ENCODE results near the gene SYNGAP1.
"Not testable (repeated sequence)": the region's sequence is repeated elsewhere in the genome, so short reads cannot be mapped to it uniquely, and the experiment has no call there.

Gene SYNGAP1

DNA sequence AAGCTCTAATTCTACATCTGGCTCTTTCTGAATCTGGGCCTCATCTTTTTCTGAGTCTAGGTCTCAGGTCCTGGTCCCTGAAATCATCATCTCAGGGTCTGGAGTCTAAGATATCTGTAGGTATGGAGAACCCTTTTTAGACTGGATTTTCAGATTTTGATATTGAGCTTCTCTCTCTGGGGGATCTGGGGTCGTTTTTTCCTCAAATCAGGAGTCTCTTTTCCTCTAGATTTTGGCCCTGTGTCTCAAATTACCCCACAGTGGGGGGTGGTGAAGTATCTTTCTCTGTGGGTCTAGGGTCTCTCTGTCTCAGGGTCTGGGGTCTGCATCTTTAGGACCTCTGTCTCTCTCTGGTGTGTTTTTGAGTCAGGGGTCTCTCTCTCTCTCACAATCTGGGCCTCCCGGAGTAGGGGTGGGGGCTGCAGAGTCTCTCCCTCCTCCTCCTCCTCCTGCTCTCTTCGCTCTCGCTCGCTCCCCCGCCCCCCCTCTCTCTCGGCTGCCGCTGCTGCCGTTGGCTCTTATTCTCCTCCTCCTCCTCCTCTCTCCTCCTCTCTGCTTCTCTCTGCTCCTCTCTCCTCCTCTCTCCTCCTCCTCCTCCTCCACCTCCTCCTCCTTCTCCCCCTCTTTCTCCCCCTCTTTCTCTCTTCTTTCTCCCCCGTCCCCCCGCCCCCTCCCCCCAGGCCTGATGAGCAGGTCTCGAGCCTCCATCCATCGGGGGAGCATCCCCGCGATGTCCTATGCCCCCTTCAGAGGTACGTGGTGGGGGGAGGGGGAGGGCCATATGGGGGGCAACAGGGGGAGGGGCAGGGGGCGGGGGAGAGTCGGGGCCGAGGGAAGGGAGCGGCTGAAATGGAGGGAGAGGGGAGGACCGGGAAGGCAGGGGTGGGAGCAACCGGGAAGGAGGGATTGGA, at the start of gene SYNGAP1:
SYNGAP1 (plus strand) TSS at position 486 of the 911 bp plus-strand sequence; CDS start at position 686, 200 bp downstream.
- H3K9ac ChIP-seq (ENCODE audit: low read depth, low read length) = peak within 1 kb of the TSS; percentile 89; the same call in 1 of the 2 replicates
- H3K36me3 ChIP-seq (ENCODE audit: insufficient read depth, low read depth, low read length) = peaks cover 45% of the 10 kb centered on the region
- no peaks in the 10 kb centered on the region for H3K9me3 ChIP-seq (ENCODE audit: insufficient read depth, low read depth, low read length)
- peak within 1 kb of the TSS; percentile 93 for H3K27ac ChIP-seq (ENCODE audit: low read length)
- H3K4me1 ChIP-seq (ENCODE audit: insufficient read depth, low read length) = peaks cover 25% of the 10 kb centered on the region
- H3K27me3 ChIP-seq (ENCODE audit: insufficient read depth, low read length) = no peaks in the 10 kb centered on the region
- H3K4me3 ChIP-seq (ENCODE audit: low read length) = peak within 1 kb of the TSS; percentile 91

- not testable (repeated sequence) for H3K27ac ChIP-seq (ENCODE audit: low read length)
- peaks cover 17% of the 10 kb centered on the region for H3K4me1 ChIP-seq (ENCODE audit: insufficient read depth, low read length)
These were observed 48.0 kb upstream of the SYNGAP1 start for GRCh38 chr6:33371901-33372300.

GRCh38 chr6:33372526-33373123, 47.2 kb upstream of the SYNGAP1 start:
- Histone ChIP-seq H3K4me3 (ENCODE audit: low read length) (no peak overlapping the region), H3K4me1 (ENCODE audit: insufficient read depth, low read length) (peaks cover 17% of the 10 kb centered on the region), H3K27ac (ENCODE audit: low read length) (no peak overlapping the region), H3K9ac (ENCODE audit: low read depth, low read length) (no peak overlapping the region), H3K27me3 (ENCODE audit: insufficient read depth, low read length) (no peaks in the 10 kb centered on the region), H3K9me3 (ENCODE audit: insufficient read depth, low read depth, low read length) (no peaks in the 10 kb centered on the region), H3K36me3 (ENCODE audit: insufficient read depth, low read depth, low read length) (no peaks in the 10 kb centered on the region)

More at GRCh38 chr6:33371901-33372300, 48.0 kb upstream of the SYNGAP1 start:
- not testable (repeated sequence) for H3K36me3 ChIP-seq (ENCODE audit: insufficient read depth, low read depth, low read length); H3K9me3 ChIP-seq (ENCODE audit: insufficient read depth, low read depth, low read length); H3K9ac ChIP-seq (ENCODE audit: low read depth, low read length); H3K27me3 ChIP-seq (ENCODE audit: insufficient read depth, low read length); H3K4me3 ChIP-seq (ENCODE audit: low read length)

DNA sequence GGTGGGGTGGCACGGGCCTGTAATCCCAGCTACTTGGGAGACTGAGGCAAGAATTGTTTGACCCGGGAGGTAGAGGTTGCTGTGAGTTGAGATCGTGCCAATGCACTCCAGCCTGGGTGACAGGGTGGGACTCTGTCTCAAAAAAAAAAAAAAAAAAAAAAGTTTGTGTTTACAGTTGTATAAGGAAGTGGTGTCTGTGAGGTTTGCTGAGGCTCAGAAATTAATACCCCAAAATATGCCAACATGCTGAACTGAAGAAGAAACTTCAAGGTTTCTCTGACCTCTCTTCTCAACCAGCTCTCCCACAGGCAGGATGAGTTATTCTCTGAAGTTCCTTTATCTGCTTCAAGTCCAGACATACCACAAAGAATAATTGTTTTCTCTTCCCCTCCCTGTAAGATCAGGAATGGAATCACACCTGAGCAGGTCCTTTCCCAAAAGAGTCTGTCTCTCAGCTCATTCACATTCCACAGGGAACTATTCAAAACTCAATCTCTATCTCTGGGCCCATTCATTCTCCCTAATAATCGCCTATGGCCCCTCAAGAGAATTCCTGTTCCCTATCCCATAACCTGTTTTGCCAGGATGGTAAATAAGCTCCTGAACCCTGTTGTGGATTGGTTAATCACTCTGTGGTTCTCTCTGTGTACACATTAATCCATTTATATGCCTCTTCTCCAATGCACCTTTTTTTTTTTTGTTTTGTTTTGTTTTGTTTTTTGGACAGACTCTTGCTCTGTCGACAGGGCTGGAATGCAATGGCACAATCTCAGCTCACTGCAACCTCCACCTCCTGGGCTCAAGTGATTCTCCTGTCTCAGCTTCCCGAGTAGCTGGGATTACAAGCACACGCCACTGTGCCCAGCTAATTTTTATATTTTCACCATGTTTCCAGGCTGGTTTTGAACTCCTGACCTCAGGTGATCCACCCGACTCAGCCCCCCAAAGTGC, 45.6 kb upstream of the SYNGAP1 start:
- H3K9ac ChIP-seq (ENCODE audit: low read depth, low read length) = no peak overlapping the region
- no peaks in the 10 kb centered on the region for H3K36me3 ChIP-seq (ENCODE audit: insufficient read depth, low read depth, low read length)
- H3K4me1 ChIP-seq (ENCODE audit: insufficient read depth, low read length) = peaks cover 17% of the 10 kb centered on the region
- H3K4me3 ChIP-seq (ENCODE audit: low read length) = no peak overlapping the region
- H3K27me3 ChIP-seq (ENCODE audit: insufficient read depth, low read length) = no peaks in the 10 kb centered on the region
- no peaks in the 10 kb centered on the region for H3K9me3 ChIP-seq (ENCODE audit: insufficient read depth, low read depth, low read length)
- no peak overlapping the region for H3K27ac ChIP-seq (ENCODE audit: low read length)

DNA sequence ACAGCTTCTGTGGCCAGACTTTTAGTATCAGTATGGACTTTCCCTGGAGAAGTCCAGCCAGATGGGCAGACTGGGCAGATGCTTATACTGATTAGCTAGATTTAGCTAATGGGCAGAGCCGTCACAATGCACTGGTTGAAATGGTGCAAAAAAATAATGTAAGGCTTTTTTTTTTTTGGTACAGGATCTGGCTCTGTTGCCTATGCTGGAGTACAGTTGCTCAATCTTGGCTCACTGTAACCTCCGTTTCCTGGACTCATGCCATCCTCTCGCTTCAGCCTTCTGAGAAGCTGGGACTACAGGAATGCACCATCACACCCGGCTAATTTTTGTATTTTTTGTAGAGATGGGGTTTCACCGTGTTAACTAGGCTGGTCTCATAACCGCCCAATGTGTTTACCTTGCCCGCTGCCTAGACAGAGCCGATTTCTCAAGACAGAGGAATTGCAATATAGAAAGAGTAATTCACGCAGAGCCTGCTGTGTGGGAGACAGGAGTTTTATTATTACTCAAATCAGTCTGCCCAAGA, 44.7 kb upstream of the SYNGAP1 start:
- H3K9ac ChIP-seq (ENCODE audit: low read depth, low read length) = no peak overlapping the region
- H3K27ac ChIP-seq (ENCODE audit: low read length) = no peak overlapping the region
- H3K4me3 ChIP-seq (ENCODE audit: low read length) = no peak overlapping the region
- H3K4me1 ChIP-seq (ENCODE audit: insufficient read depth, low read length) = peaks cover 17% of the 10 kb centered on the region
- no peaks in the 10 kb centered on the region for H3K36me3 ChIP-seq (ENCODE audit: insufficient read depth, low read depth, low read length)
- no peaks in the 10 kb centered on the region for H3K9me3 ChIP-seq (ENCODE audit: insufficient read depth, low read depth, low read length)
- no peaks in the 10 kb centered on the region for H3K27me3 ChIP-seq (ENCODE audit: insufficient read depth, low read length)

DNA sequence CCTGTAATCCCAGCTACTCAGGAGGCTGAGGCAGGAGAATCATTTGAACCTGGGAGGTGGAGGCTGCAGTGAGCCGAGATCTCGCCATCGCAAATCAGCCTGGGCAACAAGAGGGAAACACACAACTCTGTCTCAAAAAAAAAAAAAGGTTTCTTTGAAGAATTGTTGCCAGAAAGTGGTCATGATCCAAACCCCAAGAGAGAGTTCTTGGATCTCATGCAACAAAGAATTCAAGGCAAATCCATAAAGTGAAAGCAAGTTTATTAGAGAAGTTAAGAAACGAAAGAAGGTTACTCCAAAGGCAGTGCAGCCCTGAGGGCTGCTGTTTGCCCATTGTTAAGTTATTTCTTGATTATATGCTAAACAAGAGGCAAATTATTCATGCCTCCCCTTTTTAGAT, 42.7 kb upstream of the SYNGAP1 start:
- H3K4me3 ChIP-seq (ENCODE audit: low read length) = no peak overlapping the region
- H3K9me3 ChIP-seq (ENCODE audit: insufficient read depth, low read depth, low read length) = no peaks in the 10 kb centered on the region
- H3K27ac ChIP-seq (ENCODE audit: low read length) = no peak overlapping the region
- no peaks in the 10 kb centered on the region for H3K36me3 ChIP-seq (ENCODE audit: insufficient read depth, low read depth, low read length)
- H3K9ac ChIP-seq (ENCODE audit: low read depth, low read length) = no peak overlapping the region
- H3K27me3 ChIP-seq (ENCODE audit: insufficient read depth, low read length) = no peaks in the 10 kb centered on the region
- peaks cover 16% of the 10 kb centered on the region for H3K4me1 ChIP-seq (ENCODE audit: insufficient read depth, low read length)

DNA sequence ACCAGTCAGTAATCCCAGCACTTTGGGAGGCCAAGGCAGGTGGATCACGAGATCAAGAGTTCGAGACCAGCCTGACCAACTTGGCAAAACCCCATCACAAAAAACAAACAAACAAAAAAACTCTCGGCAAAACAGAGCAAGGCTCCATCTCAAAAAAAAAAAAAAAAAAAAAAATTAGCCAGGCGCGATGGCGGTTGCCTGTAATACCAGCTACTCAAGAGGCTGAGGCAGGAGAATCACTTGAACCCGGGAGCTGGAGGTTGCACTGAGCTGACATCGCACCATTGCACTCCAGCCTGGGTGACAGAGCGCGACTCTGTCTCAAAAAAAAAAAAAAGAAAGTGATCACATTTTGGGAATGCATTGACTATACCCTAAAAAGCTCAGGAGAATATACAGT, 40.7 kb upstream of the SYNGAP1 start:
- not testable (repeated sequence) for H3K4me3 ChIP-seq (ENCODE audit: low read length); H3K9me3 ChIP-seq (ENCODE audit: insufficient read depth, low read depth, low read length); H3K4me1 ChIP-seq (ENCODE audit: insufficient read depth, low read length); H3K9ac ChIP-seq (ENCODE audit: low read depth, low read length); H3K36me3 ChIP-seq (ENCODE audit: insufficient read depth, low read depth, low read length); H3K27ac ChIP-seq (ENCODE audit: low read length); H3K27me3 ChIP-seq (ENCODE audit: insufficient read depth, low read length)

- Histone ChIP-seq H3K9me3 (ENCODE audit: insufficient read depth, low read depth, low read length) (no peaks in the 10 kb centered on the region), H3K27ac (ENCODE audit: low read length) (no peak overlapping the region), H3K4me3 (ENCODE audit: low read length) (no peak overlapping the region), H3K9ac (ENCODE audit: low read depth, low read length) (no peak overlapping the region), H3K27me3 (ENCODE audit: insufficient read depth, low read length) (no peaks in the 10 kb centered on the region), H3K4me1 (ENCODE audit: insufficient read depth, low read length) (peaks cover 2% of the 10 kb centered on the region; the same call in 1 of the 2 replicates), H3K36me3 (ENCODE audit: insufficient read depth, low read depth, low read length) (no peaks in the 10 kb centered on the region)
These were observed 39.4 kb upstream of the SYNGAP1 start for GRCh38 chr6:33380272-33380981.

GRCh38 chr6:33383427-33384185, 36.3 kb upstream of the SYNGAP1 start:
- H3K4me1 ChIP-seq (ENCODE audit: insufficient read depth, low read length) = no peaks in the 10 kb centered on the region
- H3K4me3 ChIP-seq (ENCODE audit: low read length) = no peak overlapping the region
- H3K36me3 ChIP-seq (ENCODE audit: insufficient read depth, low read depth, low read length) = no peaks in the 10 kb centered on the region
- H3K27me3 ChIP-seq (ENCODE audit: insufficient read depth, low read length) = no peaks in the 10 kb centered on the region
- no peak overlapping the region for H3K9ac ChIP-seq (ENCODE audit: low read depth, low read length)
- no peak overlapping the region for H3K27ac ChIP-seq (ENCODE audit: low read length)
- H3K9me3 ChIP-seq (ENCODE audit: insufficient read depth, low read depth, low read length) = no peaks in the 10 kb centered on the region

- no peaks in the 10 kb centered on the region for H3K9me3 ChIP-seq (ENCODE audit: insufficient read depth, low read depth, low read length)
- H3K27me3 ChIP-seq (ENCODE audit: insufficient read depth, low read length) = no peaks in the 10 kb centered on the region
- no peak overlapping the region for H3K9ac ChIP-seq (ENCODE audit: low read depth, low read length)
- no peak overlapping the region for H3K27ac ChIP-seq (ENCODE audit: low read length)
- no peaks in the 10 kb centered on the region for H3K36me3 ChIP-seq (ENCODE audit: insufficient read depth, low read depth, low read length)
- no peaks in the 10 kb centered on the region for H3K4me1 ChIP-seq (ENCODE audit: insufficient read depth, low read length)
- H3K4me3 ChIP-seq (ENCODE audit: low read length) = no peak overlapping the region
These were observed 35.3 kb upstream of the SYNGAP1 start for GRCh38 chr6:33384581-33385020.

Data from iPS-20b (cell line).